GM23248 (cell line): ENCODE results near the gene HOXC11. TPM values are rescaled to one million over a fixed set of nuclear protein-coding genes. Genes with fewer than 3 reads are reported as not detected.

Source experiments
- DNase-seq: peaks from one replicate; pipeline ENCODE4 v3.0.0-alpha.2; 2015
- H2AFZ ChIP-seq: fragments of 200-600 bp; sonication (generic); 2 replicates; pipeline ENCODE4 v1.6.1; 2016; ENCODE audit warnings: antibody characterized with exemption
- H3F3A ChIP-seq: fragments of 200-600 bp; sonication (generic); 2 replicates; pipeline ENCODE4 v1.6.1; 2016; ENCODE audit warnings: mild to moderate bottlenecking, antibody characterized with exemption, mixed run types; ENCODE audit not compliant: insufficient read depth
- H3K27ac ChIP-seq: fragments of 200-600 bp; sonication (generic); 2 replicates; pipeline ENCODE4 v1.5.1; 2016; ENCODE audit warnings: mild to moderate bottlenecking
- H3K27me3 ChIP-seq: fragments of 200-600 bp; sonication (generic); replicated peaks from 2 replicates; pipeline ENCODE4 v1.6.1; 2016; ENCODE audit warnings: mild to moderate bottlenecking; ENCODE audit not compliant: insufficient read depth
- H3K36me3 ChIP-seq: fragments of 200-600 bp; sonication (generic); 2 replicates; pipeline ENCODE4 v1.6.1; 2016; ENCODE audit warnings: low read depth, mild to moderate bottlenecking
- H3K4me1 ChIP-seq: fragments of 200-600 bp; sonication (generic); 2 replicates; pipeline ENCODE4 v1.6.1; 2016; ENCODE audit warnings: mild to moderate bottlenecking; ENCODE audit not compliant: insufficient read depth
- H3K4me2 ChIP-seq: fragments of 200-600 bp; sonication (generic); one replicate; pipeline ENCODE4 v1.6.1; 2016; ENCODE audit warnings: mild to moderate bottlenecking; ENCODE audit not compliant: unreplicated experiment
- H3K4me3 ChIP-seq: fragments of 200-600 bp; sonication (generic); 2 replicates; pipeline ENCODE4 v1.5.1; 2016; ENCODE audit warnings: mild to moderate bottlenecking
- H3K79me2 ChIP-seq: fragments of 200-600 bp; sonication (generic); 2 replicates; pipeline ENCODE4 v1.6.1; 2016; ENCODE audit warnings: mild to moderate bottlenecking; ENCODE audit not compliant: insufficient read depth
- H3K9ac ChIP-seq: fragments of 200-600 bp; sonication (generic); 2 replicates; pipeline ENCODE4 v1.6.1; 2016; ENCODE audit warnings: mild to moderate bottlenecking
- H3K9me2 ChIP-seq: fragments of 200-600 bp; sonication (generic); 2 replicates; pipeline ENCODE4 v1.6.1; 2016; ENCODE audit warnings: mixed run types, mild to moderate bottlenecking, moderate library complexity; ENCODE audit not compliant: insufficient read depth
- H3K9me3 ChIP-seq: fragments of 200-600 bp; sonication (generic); one replicate; pipeline ENCODE4 v1.6.1; 2017; ENCODE audit warnings: low read depth
- H4K20me1 ChIP-seq: fragments of 200-600 bp; sonication (generic); 2 replicates; pipeline ENCODE4 v1.6.0; 2016; ENCODE audit not compliant: insufficient read depth
- EZH2 ChIP-seq: fragments of 200-600 bp; sonication (generic); IDR thresholded peaks from 2 replicates; pipeline ENCODE4 v1.6.1; 2018; ENCODE audit warnings: antibody characterized with exemption, mild to moderate bottlenecking; ENCODE audit not compliant: insufficient read depth, poor library complexity, severe bottlenecking
- EZH2phosphoT487 ChIP-seq: fragments of 200-600 bp; sonication (generic); IDR thresholded peaks from 2 replicates; pipeline ENCODE4 v1.6.1; 2018; ENCODE audit warnings: antibody characterized with exemption, moderate library complexity, mild to moderate bottlenecking, low read depth; ENCODE audit not compliant: insufficient read depth
- WGBS, 2 experiments: methylation state at CpG; one replicate each; pipeline ENCODE4 v1.1.6; 2015 to 2017; ENCODE audit warnings: low lambda C conversion rate in 2 of 2, low coverage in 1 of 2; ENCODE audit errors: missing lambda C conversion rate in 2 of 2; 5-methylcytosine and 5-hydroxymethylcytosine counted together
- in situ Hi-C: fragments of 300-500 bp; cut with MboI; formaldehyde crosslinking; loops from 2 replicates; pipeline ENCODE4 v1.15.0; 2020
- polyA plus RNA-seq: library from polyadenylated mRNA; unstranded; fragments of >200 nt; fragmentation: Nextera tagmentation; extraction: Ambion mirVana; gene quantifications from 2 replicates; pipeline ENCODE4 v1.2.1, GENCODE V29; 2016
- total RNA-seq: library from RNA; depleted of rRNA; stranded (reverse); fragments of >200 nt; shearing (Covaris generic); gene quantifications from 2 replicates; pipeline ENCODE4 v1.2.3, GENCODE V29; 2014

Gene HOXC11
- total and polyA plus RNA-seq, 2 experiments from 2014 or later: not detected

- no peak for TF ChIP-seq EZH2
- 90 to 92% methylated on average over 22 of the region's 22 CpGs for WGBS, 2 experiments
- Histone ChIP-seq H3K27me3 (no peaks in the 10 kb centered on the region), H2AFZ (peak overlapping the region; percentile 89), H3K4me3 (0 out of 2 replicates have a peak overlapping the region, but pooled peaks have one; percentile 48), H3K9ac (peak overlapping the region; percentile 77), H3K79me2 (peaks cover 40% of the 10 kb centered on the region), H3K9me2 (no peaks in the 10 kb centered on the region), H3K36me3 (no peaks in the 10 kb centered on the region), H3K4me2 (no peak overlapping the region), H3K27ac (no peak overlapping the region), H3K4me1 (peaks cover 7% of the 10 kb centered on the region), H3F3A (peaks cover 13% of the 10 kb centered on the region; the same call in 1 of the 2 replicates), H4K20me1 (no peaks in the 10 kb centered on the region), H3K9me3 (no peaks in the 10 kb centered on the region)
- no peak for DNase-seq
- in situ Hi-C loops: no loop called here
These were observed 33.8 kb downstream of the HOXC11 start for GRCh38 chr12:54006559-54007220.

GRCh38 chr12:54007538-54008259 is 34.8 kb downstream of the HOXC11 start:
- 81 to 85% methylated on average over 2 of the region's 2 CpGs for WGBS, 2 experiments
- Histone ChIP-seq H3K4me2 (peak overlapping the region; percentile 72), H3K27ac (0 out of 2 replicates have a peak overlapping the region, but pooled peaks have one; percentile 73), H3K9me3 (no peaks in the 10 kb centered on the region), H3K4me3 (peak overlapping the region; percentile 91), H3K9ac (peak overlapping the region; percentile 84; the same call in 1 of the 2 replicates), H3K27me3 (no peaks in the 10 kb centered on the region), H4K20me1 (no peaks in the 10 kb centered on the region), H3K36me3 (no peaks in the 10 kb centered on the region), H2AFZ (no peak overlapping the region), H3F3A (peaks cover 19% of the 10 kb centered on the region), H3K4me1 (peaks cover 15% of the 10 kb centered on the region), H3K79me2 (peaks cover 48% of the 10 kb centered on the region), H3K9me2 (no peaks in the 10 kb centered on the region)
- DNase-seq: peak; percentile 36
- TF ChIP-seq EZH2: no peak
- no peak for TF ChIP-seq EZH2phosphoT487
- in situ Hi-C loops: no loop called here

- no peaks in the 10 kb centered on the region for H3K9me2 ChIP-seq
- H3K9me3 ChIP-seq: no peaks in the 10 kb centered on the region
- H3K27me3 ChIP-seq: no peaks in the 10 kb centered on the region
- peaks cover 23% of the 10 kb centered on the region for H3F3A ChIP-seq
- TF ChIP-seq EZH2 (no peak), EZH2phosphoT487 (no peak)
- H3K4me3 ChIP-seq: peak overlapping the region; percentile 91
- H3K4me1 ChIP-seq: peaks cover 20% of the 10 kb centered on the region
- H3K9ac ChIP-seq: peak overlapping the region; percentile 84
- 93 to 100% methylated on average over 2 of the region's 2 CpGs for WGBS, 2 experiments
- H3K79me2 ChIP-seq: peaks cover 48% of the 10 kb centered on the region
- DNase-seq: no peak
- peak overlapping the region; percentile 20; the same call in 1 of the 2 replicates for H2AFZ ChIP-seq
- H3K36me3 ChIP-seq: no peaks in the 10 kb centered on the region
- H3K4me2 ChIP-seq: peak overlapping the region; percentile 72
- in situ Hi-C loops: no loop called here
- no peaks in the 10 kb centered on the region for H4K20me1 ChIP-seq
- peak overlapping the region; percentile 73; the same call in 1 of the 2 replicates for H3K27ac ChIP-seq
These were observed 35.3 kb downstream of the HOXC11 start for GRCh38 chr12:54008260-54008552.

GRCh38 chr12:54009171-54010052 is 36.5 kb downstream of the HOXC11 start:
- peak; percentile 87 for DNase-seq
- in situ Hi-C loops: no loop called here
- H3K27ac ChIP-seq: peak overlapping the region; percentile 73

More at GRCh38 chr12:54009171-54010052, 36.5 kb downstream of the HOXC11 start:
- Histone ChIP-seq H3K9me3 (no peaks in the 10 kb centered on the region), H3K9me2 (no peaks in the 10 kb centered on the region), H3K27me3 (no peaks in the 10 kb centered on the region), H2AFZ (peak overlapping the region; percentile 76), H3K36me3 (no peaks in the 10 kb centered on the region), H3K4me1 (peaks cover 32% of the 10 kb centered on the region), H3K4me2 (peak overlapping the region; percentile 81), H4K20me1 (no peaks in the 10 kb centered on the region), H3K9ac (peak overlapping the region; percentile 84), H3K79me2 (peaks cover 48% of the 10 kb centered on the region), H3K4me3 (peak overlapping the region; percentile 91), H3F3A (peaks cover 23% of the 10 kb centered on the region)
- 9 to 10% methylated on average over 39 to 49 of the region's 51 CpGs for WGBS, 2 experiments
- no peak for TF ChIP-seq EZH2phosphoT487
- TF ChIP-seq EZH2: no peak
